Stimulated activated CD8-positive, alpha-beta memory T cell treated with anti-CD3 and anti-CD28 coated beads, Interleukin-12 subunit alpha, Interleukin-12 subunit beta, amount 100 ng/mL, for 24 hours (primary cell): Measurements from ENCODE around the gene PRR13.
A peak's percentile ranks its signal among the peaks of the same experiment; 100 is the strongest.

Experiments
- DNase-seq: peaks from one replicate; pipeline ENCODE4 v3.0.0-alpha.2; 2020; ENCODE audit errors: extremely low read depth

Gene PRR13

GRCh38 chr12:53492830-53493609 is 51.5 kb downstream of the PRR13 start:
- peak; percentile 68 for DNase-seq

DNA sequence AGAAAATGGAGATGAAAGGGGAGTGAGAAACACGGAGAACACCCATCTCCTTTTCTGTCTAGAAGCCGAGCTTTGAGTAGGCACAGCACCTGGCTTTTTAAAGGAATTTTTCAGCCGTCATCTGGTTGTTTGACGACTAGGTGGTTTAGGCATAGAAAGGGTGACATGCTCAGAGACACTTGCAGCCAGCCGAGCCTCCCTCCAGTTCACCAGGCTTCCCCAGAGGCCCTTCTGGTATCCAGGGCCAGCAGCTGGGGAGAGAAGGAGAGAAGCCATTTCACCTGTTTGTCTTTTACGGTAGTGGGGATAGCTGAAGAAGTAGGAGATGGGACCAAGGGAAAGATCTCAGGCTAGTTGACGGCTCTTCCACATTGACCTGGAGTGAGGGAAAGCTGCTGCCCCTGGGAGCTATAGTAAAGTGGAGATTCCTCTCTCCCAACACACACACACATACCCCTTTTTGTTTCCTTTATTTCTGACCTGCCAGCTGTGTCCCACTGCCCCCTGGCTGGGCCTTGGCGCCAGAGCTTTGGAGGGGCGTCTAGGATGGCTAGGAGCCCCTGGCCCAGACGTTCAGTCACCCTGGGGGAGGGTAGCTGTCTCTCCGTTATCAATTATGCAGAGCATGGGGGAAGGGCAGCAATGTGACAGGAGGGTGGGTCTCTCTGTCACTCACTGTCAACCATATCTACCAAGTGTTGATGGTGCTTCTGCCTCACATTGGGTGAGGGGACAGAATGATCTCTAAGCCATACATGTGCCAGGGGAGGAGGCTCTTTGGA is 52.3 kb downstream of the PRR13 start:
- no peak for DNase-seq
